ENCODE measurements around the gene ZSCAN5C.
"Not testable (repeated sequence)": the region's sequence is repeated elsewhere in the genome, so short reads cannot be mapped to it uniquely, and the experiment has no call there.

DNA sequence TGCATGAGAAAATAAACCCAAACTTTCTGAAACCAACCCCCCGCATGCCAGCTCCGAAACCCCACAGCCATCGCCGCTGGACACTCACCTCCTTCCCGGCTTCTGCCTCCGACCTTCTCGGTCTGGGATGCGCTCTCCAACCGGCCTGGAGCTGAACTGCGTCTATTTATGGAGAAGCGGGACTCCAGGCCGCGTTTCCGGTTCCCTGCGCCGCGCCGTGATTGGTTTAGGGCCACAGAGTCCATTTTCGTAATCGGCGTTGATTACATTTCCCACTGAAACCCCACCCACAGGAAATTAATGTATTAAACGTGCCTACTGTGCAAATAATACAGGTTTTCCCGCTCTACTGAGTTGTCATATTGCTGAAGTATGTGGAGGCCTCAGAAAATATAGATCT is 4.4 kb upstream of the ZSCAN5C start, which contains the start of gene ZSCAN5B:
- TF ChIP-seq, protein P1, sequence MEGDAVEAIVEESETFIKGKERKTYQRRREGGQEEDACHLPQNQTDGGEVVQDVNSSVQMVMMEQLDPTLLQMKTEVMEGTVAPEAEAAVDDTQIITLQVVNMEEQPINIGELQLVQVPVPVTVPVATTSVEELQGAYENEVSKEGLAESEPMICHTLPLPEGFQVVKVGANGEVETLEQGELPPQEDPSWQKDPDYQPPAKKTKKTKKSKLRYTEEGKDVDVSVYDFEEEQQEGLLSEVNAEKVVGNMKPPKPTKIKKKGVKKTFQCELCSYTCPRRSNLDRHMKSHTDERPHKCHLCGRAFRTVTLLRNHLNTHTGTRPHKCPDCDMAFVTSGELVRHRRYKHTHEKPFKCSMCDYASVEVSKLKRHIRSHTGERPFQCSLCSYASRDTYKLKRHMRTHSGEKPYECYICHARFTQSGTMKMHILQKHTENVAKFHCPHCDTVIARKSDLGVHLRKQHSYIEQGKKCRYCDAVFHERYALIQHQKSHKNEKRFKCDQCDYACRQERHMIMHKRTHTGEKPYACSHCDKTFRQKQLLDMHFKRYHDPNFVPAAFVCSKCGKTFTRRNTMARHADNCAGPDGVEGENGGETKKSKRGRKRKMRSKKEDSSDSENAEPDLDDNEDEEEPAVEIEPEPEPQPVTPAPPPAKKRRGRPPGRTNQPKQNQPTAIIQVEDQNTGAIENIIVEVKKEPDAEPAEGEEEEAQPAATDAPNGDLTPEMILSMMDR (IDR thresholded peaks at IDR 0.05; ENCODE audit: extremely low read depth in 1 of 2, insufficient read depth in 1 of 2, low read depth in 1 of 2, low read length in 2 of 2), result not testable (repeated sequence)
- TF ChIP-seq, protein P2, sequence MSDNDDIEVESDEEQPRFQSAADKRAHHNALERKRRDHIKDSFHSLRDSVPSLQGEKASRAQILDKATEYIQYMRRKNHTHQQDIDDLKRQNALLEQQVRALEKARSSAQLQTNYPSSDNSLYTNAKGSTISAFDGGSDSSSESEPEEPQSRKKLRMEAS (IDR thresholded peaks at IDR 0.05; ENCODE audit: insufficient read depth, insufficient read length), result not testable (repeated sequence)
- not testable (repeated sequence) for TF ChIP-seq POLR2AphosphoS5 (IDR thresholded peaks at IDR 0.05; ENCODE audit: insufficient read depth, low read depth, low read length); EZH2 (IDR thresholded peaks at IDR 0.05; ENCODE audit: borderline replicate concordance, low read depth, low read length, severe bottlenecking); POLR2A (IDR thresholded peaks at IDR 0.05; ENCODE audit: low read depth, low read length); JUN (IDR thresholded peaks at IDR 0.05; ENCODE audit: borderline replicate concordance, insufficient read depth, insufficient read length, low read depth)

Data from endothelial cell of umbilical vein (primary cell).